GM03348 (cell line): Measurements from ENCODE around the gene CCHCR1.
A peak's percentile ranks its signal among the peaks of the same experiment; 100 is the strongest.

ENCODE experiments used
- DNase-seq: peaks from one replicate; pipeline ENCODE4 v3.0.0; 2012; ENCODE audit warnings: low spot score

The CCHCR1 gene

DNA sequence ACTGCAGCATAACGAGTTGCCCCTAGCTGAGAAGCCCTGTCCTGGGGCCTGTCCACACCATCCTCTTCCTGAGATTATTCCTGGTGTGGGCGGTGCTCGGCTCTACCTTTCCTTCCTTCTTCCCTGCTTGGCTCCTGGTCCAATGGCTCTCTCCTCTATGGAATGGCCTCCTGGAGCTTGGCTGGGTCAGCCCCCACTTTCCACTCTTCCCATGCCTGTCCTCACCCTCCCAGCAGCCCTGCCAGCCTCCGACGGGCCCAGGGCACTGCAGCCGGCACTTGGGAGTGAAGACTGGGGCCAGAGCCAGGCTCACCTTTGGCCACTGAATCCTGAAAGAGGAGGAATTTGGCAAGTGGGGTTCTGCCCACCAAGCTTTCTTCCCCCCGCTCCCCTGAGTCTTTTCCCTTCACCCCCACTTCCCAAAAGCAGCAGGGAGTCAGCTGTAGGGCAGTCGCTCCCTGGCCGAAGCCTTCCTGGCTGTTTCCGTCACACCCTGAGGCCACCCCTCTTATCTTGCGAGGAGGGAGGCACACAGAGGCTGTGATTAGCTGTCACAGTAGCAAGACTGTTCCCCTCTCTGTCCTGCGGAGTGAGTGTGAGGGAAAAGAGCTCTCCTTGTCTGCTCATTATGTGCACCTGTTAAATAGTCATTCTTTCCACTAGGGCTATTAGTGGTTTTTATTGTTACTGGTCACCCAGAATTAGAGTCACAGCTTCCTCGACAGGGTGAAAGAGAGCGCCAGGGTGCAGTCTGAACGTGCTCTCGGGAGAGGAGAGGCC lies 31.0 kb downstream of the CCHCR1 start:
- no peak for DNase-seq

DNA sequence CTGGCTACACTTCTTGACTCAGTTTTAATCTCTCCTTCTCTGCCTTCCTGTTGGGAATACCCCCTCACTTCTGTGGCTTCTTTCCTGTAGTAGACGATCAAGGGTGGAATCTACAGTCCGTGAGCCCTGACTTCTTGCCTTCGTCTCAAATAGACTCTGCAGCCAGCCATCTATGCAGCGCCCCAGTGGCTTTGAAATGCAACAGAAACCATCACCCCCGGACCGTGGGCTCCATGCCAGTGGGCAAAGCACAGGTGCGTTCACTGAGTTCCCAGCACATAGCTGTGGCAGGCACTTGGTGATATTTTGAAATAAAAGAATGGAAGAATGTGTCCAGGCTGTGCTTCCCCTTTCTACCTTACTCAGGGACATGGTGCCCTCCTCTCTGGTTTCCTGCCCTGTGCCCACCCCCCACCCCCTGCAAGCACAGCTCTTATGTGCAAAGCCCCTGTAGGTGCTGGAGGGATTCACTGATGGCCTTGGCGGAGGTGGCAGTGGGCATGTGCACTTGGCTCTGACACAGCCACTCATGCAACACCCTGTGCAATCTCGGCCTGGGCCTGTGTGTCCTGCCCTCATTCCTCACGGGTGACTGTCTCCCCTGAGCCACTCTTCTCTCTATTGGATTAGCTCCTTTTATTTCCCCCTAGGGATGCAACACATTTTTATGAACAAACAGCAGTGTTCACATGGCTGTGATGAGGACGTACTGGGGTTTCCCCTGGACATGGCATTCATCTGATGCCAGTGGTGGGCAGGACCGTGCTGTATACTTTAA lies 31.8 kb downstream of the CCHCR1 start:
- DNase-seq = peak; percentile 89

DNA sequence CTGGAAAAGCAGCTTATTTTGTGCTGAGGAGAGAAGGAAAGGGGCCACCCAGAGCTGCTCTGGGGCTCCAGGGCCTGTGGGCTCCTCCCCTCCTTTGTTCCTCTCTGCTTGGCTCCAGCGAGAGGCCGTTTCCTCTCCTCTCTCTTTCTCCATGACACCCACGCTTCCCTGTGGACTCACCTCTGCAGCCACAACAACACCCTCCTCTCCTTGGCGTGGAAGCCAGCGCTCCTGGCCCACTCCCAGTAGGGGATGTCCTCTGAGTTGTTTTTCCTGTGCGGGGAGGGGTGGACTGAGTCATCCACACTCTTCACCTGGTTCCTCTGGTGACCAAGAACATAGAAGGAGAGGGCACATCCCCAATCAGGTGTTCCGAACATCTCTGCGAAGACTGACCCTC lies 32.4 kb downstream of the CCHCR1 start:
- DNase-seq = no peak

DNA sequence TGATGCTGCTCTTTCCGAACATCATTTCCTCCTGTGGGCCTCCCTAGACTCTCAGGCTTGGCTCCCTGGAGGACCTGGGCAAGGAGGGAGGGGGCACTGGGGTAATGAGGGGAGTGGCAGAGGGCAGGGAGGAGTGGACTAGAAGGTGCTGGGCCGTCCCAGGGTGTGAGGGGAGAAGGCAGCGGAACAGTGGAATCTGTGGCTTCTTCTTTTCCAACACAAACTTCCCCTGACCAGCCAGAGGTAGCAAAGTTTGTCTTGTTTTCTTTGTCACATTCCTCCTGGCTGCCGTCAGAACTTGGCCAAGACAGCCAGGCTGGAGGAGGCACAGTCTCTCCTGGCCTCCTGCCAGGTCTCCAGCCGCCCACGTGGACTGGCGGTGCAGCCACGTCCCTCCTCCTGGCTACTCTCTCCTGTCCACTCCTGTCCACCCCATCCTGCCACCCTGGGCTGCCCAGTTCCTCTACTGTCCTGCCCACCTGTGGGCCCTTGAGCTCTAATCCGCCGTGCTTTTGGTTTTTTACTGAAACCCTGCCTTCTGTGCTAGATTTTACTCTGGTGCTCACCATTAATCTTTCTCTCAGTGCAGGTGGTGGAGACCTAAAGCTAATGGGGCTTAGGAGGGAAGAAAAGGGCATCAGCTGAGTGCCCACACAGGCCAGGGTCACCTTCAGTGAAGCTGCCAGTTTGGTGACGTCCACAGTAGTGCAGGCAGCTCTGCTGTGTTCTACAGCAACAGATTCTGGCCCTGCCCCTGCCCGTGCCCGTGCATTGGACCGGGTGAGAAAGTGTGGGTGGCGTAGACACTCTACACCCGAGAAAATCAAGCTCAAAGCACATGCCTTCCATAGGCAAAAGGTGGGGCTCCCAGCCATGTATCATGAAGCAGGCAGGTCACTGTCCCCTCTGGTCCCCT lies 34.6 kb downstream of the CCHCR1 start:
- peak; percentile 87 for DNase-seq

DNA sequence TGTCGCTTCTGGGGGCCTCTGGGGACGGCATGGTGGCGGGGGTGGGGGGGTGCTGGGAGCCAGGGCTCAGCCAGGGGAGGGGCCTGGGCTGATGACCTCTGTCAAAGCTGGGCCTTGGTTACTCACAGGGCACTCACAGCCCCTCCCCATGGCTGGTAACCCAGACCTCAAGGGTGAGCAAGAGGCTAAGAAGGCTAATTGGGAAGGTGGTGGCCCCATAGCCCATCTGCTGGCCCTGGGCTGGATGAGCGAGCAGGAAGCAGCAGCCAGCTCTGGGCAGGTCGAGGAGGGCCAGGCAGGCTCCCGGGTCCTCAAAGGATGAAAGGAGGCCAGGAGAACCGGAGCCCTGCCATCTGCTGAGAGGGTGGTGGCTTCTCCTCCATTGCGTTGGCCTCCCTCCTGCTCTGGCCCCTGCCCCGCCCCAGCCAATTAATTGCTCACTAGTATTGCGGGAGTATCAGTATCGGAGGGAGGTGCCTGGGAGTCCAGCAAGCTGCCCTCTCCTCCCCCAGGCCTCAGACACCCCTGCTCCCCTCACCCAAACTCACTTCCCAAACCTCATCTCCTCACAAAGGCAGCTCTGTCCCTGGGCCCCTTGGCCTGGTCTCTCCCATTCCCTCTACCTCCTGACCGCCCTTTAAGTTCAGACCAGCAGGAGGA lies 36.3 kb downstream of the CCHCR1 start:
- no peak for DNase-seq

DNA sequence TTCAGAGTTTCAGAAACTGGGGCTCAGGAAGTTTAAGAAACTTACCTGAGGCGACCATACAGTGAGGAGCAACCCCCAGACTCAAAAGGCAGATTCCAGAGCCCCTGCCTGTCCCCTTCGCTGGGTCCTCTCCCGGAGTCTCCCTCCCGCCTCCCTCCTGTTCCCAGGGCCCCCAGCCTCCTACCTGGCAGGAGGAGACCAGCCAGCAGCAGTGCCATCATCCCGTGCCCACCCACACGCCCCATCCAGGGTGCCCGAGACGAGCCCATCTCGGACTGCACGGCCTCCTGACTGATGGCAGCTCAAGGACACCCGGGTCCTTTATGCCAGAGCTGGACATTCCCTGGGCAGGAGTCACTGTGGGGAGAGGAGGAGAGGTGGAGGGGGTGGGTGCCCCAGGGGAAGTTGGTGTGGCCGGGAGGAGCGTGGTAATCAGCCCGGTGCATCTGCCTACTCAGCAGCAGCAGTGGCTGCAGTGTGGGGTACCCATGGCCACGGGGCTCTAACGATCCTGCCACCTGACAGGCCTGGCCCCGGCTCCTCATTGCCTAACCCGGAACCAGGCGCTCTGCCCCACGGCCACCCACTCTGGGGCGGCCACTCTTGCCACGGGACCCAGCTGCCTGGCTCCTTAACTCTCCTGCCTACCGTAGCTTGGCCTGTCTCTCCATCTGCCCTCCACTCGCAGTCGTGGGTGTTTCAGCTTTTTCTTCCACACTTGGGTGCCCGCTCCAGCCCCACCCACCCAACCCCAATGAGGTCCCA lies 37.3 kb downstream of the CCHCR1 start, which contains the start of gene CDSN:
CDSN (minus strand) TSS at position 296 of the 765 bp plus-strand sequence; CDS start at position 269, 27 bp downstream.
- DNase-seq = no peak

DNA sequence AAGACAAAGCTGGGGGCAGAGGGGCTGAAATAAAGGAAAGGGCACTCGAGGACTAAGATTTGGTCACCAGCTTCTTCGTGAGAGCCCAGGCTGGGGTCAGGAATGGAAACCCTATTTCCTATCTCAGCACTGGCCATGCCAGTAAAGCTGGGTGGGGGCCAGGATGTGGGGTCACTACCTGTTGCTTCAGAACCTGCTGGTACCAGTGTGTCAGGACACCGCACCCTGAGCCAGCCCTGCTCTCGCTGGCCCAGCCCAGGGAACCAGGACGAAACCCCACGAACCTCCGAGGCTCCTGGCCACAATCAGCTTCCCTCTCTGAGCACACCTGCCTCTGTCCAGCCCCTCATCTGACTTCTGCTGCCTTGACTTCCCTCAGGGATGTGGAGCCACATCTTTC lies 39.4 kb downstream of the CCHCR1 start:
- DNase-seq = no peak

DNA sequence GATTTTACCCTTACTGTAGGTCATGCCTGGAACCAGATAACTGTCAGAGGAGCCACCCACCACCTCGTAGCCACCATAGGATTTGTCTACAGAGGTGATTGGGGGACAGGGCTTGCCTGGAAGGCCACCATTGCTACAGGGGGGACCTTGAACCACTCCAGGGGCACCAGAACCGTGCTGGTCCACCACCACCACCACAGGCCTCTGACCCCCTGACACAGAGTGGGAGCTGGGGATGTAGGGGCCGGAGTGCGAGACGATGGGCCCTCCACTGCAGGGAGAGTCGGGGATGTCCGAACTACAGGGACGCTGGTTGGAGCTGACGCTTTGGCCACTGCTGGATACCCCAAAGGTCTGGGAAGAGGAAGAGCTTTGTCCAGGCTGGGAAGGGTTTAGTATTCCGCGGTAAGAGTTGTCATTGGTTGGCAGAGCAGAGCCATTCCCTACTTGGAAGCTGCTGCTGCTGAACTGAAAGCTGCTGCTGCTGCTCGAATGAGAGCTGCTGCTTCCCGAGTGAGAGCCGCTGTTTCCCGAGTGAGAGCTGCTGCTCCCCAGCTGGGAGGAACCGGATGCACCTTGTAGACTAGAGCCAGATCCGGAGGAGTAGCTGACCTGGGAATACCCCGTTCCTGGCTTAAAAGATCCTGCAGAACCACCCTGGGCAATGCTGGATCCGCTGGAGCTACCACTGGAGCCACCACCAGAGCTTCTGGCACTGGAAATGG lies 40.8 kb downstream of the CCHCR1 start:
- peak; percentile 31 for DNase-seq

DNA sequence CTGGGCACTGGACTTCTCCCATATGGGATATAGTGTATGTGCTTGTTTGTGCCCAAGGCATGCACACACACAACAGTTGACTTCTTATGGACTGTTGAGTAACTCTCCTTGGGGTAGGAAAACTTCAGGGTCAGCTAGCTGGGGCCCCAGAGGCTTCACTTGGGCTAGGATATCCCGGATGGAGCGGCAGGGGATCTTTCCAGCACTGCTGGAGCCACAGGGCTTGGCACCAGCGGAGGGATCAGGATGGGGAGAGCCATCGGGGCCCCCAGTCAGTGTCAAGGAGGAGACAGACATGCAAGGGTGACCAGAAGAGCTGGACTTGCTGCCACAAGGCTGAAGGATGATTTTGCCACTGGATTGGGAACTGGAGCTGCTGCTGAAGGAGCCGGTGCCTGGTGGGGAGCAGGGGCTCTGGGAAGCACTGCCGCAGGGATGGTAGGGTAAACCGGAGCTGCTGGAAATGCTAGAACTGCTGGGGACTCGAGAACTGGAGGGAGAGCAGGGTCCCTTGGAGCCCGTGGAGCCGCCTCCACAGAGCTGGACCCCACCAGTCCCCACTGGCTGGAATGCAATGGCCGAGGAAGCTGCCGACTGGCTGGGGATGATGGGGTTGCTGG lies 41.6 kb downstream of the CCHCR1 start:
- DNase-seq = no peak

DNA sequence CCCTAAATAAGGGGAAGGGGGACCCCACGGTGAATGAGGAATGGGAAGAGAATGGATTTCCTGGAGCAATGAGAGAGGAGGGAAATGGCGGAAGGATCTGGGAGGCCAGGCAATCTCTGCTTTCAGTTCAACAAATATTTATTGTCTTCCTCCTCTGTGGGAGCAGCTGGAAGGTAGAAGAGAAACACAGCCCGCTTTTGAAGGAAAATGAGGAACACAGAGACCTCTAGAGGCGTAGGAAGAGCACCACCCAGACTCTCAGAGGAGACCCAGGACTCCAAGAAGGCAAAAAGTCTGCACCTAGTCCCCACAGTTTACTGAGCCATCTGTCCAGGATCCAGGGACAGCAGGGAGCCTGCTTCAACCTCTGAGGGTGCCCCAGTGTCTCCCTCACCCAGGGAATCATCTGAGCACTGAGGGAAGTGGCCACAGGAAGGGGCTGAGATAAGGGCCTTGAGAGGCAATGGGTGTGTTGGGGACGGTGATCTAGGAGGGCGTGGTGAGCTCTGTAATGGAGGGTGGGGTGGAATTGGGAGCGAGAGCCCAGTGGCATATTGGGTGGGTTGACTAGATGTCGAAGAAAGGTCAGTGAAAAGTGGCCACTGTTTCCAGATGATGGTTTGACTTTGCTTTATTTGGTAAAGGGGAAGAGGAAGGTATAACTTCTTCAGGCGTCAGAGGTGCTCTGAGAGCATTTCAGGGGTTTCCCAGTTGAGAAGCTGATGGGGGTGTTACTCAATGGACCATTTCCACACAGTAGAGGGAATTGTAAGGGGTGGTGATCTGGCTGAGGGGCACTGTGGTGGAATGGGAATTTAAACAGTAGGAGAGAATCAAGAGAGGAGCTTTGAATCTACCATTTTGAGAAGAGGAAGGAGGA lies 42.4 kb downstream of the CCHCR1 start:
- no peak for DNase-seq

DNA sequence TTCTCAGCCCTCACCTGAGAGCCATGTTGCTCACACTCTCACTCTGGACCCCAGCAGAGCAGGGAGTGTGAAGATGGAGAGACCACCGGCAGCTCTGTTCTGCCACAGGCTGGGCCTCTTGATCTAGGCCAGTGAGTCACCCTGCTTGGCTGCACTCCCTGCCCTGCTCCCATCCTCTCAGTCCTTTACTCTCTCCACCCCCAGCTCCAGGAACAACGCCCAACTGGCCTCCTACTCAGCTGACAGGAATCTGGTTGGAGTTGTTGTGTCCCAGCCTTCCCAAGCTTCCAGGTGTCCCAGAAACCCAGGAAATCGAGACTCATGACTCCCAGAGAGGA lies 43.1 kb downstream of the CCHCR1 start, which contains the start of gene PSORS1C1:
PSORS1C1 (plus strand) TSS at position 260 of the 338 bp plus-strand sequence. CDS start 14,833 bp downstream, outside the sequence.
- peak; percentile 94 for DNase-seq

DNA sequence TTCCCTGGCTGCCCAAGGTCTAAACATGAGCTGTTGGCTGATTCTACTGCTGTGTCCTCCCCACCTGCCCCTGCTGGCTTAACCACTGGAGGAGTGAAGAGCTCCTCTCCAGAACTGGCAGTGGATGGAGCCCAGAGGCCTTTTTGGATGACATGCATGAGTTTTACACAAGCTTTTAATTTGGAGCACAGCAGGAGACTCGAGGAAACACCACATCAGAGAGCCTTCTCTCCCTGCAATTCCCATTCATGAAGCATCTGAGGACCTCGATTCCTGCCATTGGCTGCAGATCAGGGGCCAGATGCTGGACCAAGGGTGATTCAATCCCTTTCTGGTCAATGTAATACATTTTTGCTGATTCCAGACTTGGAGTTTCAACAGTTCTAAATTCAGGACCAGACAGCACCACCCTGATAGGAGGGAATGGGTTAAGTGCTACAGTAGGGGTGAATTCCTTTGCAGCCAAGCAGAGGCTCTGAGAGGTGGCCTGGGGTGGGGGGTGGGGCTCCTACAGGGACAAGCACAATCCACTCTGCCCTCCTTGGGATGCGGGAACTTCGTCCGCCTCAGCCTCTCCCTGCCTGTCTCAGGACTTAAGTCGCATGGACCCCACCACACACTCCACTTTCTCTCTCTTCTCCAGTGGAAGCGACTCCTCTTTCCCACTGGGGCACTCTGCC lies 43.6 kb downstream of the CCHCR1 start:
- DNase-seq = peak; percentile 80

DNA sequence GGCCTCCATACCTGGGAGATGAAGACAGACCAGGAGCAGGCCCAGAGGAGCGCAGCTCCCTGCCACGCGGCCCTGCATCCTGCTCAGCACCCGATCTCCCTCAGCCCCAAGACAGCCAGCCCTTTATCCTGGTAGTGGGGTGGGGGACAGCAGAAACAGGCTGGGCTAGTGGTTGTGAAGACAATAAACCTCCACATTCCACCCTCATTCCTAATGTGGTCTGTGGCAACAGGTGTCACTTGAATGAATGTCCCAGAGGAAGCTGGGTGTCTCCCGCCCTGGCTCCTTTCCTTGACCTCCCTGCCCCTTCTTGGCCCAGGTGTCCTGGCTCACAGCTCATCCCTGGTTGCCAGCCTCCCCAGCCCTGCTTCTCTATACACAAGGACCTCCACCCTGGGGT lies 45.1 kb downstream of the CCHCR1 start, which contains the start of gene C6orf15:
C6orf15 (minus strand) TSS at position 98 of the 400 bp plus-strand sequence; CDS start at position 78, 20 bp downstream.
- DNase-seq = no peak

DNA sequence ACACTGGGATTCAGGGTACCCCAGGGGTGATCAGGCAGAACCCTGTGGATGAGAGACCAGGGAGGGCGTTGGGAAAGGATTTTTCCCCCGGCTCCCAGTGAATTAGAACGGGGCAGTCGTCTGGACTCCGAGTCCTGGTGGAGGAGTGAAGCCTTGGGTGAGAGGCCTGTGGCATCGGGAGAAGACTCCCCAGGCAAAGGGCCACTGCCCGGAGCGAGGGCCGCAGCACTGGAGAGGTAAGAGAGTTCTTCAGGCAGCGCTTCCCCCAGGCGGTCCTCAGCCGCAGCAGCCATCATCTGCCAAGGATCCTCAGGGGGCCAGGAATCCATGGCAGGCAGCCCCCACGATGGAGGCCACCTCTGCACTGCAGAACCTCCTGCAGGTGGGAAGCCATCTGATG lies 45.9 kb downstream of the CCHCR1 start:
- DNase-seq = no peak

DNA sequence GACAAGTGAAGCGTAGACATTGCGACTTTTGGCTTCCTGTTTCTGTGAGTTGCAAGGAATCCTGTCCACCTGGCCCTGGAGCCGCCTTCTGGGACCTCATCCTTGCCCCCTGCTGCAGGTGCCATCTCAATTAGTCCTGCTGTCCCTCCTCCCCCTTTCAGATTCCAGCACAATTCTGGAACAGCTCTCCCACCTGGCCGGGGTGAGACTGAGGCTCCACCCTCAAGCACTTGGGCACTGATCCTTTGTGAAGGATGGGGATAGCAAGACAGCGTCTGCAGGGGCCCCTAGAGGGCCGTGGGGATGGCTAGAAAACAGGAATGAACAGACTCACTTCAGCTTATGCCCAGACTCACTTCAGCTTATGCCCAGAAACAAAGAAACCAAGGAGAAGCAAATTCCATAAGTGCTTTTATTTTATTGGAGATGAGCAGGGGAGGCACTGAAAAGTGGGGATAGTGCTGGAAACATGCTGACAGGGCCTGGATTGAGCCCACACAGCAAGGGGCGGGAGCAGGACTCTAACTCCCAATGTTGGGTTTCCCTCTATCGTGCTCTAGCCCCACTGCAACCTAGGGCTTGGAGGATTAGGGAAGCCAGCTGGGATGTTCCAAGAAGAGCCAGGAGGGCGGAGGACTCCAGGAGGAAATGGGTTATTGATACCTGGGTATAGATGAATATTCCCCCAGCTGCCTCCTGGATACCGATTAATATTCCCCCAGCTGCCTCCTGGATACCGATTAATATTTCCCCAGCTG lies 46.6 kb downstream of the CCHCR1 start:
- no peak for DNase-seq

DNA sequence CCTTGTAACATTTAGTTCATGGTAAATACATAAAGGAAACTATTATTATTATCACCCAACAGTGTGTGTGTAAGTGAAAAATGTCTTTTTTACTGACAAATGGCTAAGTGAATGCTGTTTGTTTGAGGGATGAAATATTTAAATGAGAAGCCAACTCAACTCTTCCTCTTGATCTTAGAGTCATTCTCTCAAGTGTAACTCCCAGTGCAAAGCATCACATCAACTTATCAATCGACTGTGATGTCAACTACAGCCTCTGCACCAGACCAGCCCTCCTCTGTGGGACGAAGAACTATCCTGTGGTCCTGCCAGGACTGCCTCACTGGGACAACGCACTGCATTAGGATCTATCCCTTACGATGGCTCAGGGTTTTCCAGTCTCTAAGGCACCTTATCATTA lies 50.5 kb downstream of the CCHCR1 start:
- no peak for DNase-seq

DNA sequence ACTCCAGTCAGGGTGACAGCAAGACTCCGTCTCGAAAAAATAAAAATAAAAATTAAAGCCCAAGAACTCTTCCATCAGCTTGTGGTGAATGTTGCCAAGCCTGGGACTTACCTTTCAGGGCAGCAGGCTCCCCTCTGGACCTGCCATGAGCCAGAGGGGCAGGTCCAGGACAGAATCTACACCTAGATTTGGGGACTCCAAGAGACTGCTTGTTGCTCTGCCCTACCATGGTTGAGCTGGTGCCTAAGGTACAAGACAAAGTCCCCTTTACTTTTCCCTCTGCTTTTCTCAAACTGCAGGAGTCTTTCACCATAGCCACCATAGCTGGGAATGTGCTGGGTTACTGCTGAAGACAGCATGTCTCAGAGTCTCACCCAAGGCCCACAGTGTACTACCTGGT lies 54.5 kb downstream of the CCHCR1 start:
- no peak for DNase-seq
